Smooth muscle cell of bladder (primary cell): ENCODE data around the gene AP2A2. TPM values are rescaled to one million over a fixed set of nuclear protein-coding genes. Genes with fewer than 3 reads are reported as not detected.

ENCODE experiments used
- total RNA-seq: library from RNA; depleted of rRNA; stranded (reverse); fragments of >200 nt; gene quantifications from 2 replicates; pipeline ENCODE4 v1.2.3, GENCODE V29; 2014

AP2A2 gene
- total RNA-seq, result 16.9 and 20.8 TPM in 2 replicates

GRCh38 chr11:925496-926301 lies at the start of gene AP2A2:
Gene AP2A2 (plus strand): TSS chr11:925870. CDS start chr11:926022, 152 bp downstream.

GRCh38 chr11:910589-911030 lies 15.1 kb upstream of the AP2A2 start, which contains the start of gene CHID1:
Gene CHID1 (minus strand): TSS chr11:910810. CDS start chr11:904816, 5,994 bp downstream.

DNA sequence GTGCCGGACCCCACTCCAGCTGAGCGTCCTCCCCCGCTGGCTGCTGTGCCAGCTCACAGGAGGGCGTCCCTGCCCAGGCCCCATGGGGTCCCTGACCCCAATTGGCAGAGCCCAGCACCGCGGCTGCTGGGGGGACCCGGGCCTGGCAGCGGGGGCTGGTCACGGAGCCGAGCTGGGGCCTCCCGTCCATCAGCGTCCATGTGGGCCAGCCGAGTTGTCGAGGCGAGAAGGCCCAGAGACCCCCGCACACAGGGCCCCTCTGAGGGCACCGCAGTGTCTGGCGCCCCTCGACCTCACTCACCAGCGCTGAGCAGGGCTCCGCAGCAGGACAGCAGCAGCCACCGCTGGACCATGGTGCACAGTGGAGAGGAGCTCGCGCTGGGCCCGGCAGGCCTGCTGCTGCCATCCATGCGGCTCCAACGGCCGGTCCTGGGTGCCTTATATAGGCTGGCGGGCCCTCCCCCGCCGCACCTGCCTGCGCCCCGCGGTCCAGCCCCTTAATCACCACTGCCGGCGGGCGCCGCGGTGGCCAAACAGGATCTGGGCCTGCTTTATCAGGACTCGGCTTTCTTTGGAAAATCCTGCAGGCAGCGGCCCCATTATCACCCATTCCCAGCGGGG lies 110.7 kb downstream of the AP2A2 start, which contains the start of gene MUC6:
Gene MUC6 (minus strand): TSS at position 416 of the 621 bp plus-strand sequence. CDS start 63 bp downstream, at position 353.

Other genes with a start within 250 kb of the AP2A2 start
- 21.2 and 31.3 TPM in 2 replicates for gene DEAF1, start 230.6 kb upstream of the AP2A2 start, total RNA-seq
- gene TMEM80, start 230.1 kb upstream of the AP2A2 start, total RNA-seq, result 11.9 and 12.1 TPM in 2 replicates
- 33.9 and 35.4 TPM in 2 replicates for gene EPS8L2, start 219.6 kb upstream of the AP2A2 start, total RNA-seq
- 228 and 306 TPM in 2 replicates for gene TALDO1, start 178.4 kb upstream of the AP2A2 start, total RNA-seq
- gene GATD1, start 148.4 kb upstream of the AP2A2 start, total RNA-seq, result 16.4 and 17.9 TPM in 2 replicates
- 0.28 and 0.85 TPM in 2 replicates for gene CEND1, start 135.8 kb upstream of the AP2A2 start, total RNA-seq
- 6.5 and 12.3 TPM in 2 replicates for gene SLC25A22, start 127.6 kb upstream of the AP2A2 start, total RNA-seq
- gene PIDD1, start 120.6 kb upstream of the AP2A2 start, total RNA-seq, result 4.4 and 9.2 TPM in 2 replicates
- 394 and 414 TPM in 2 replicates for gene RPLP2, start 115.9 kb upstream of the AP2A2 start, total RNA-seq
- 17.2 and 21.4 TPM in 2 replicates for gene PNPLA2, start 107.0 kb upstream of the AP2A2 start, total RNA-seq
- 0.14 and 0.65 TPM in 2 replicates for gene CRACR2B, start 98.0 kb upstream of the AP2A2 start, total RNA-seq
- 455 and 613 TPM in 2 replicates for gene CD151, start 92.9 kb upstream of the AP2A2 start, total RNA-seq
- 239 and 265 TPM in 2 replicates for gene POLR2L, start 83.3 kb upstream of the AP2A2 start, total RNA-seq
- 134 and 155 TPM in 2 replicates for gene TSPAN4, start 83.0 kb upstream of the AP2A2 start, total RNA-seq
- gene CHID1, start 15.1 kb upstream of the AP2A2 start, total RNA-seq, result 40.4 and 56.2 TPM in 2 replicates
- gene MUC6, start 110.8 kb downstream of the AP2A2 start, total RNA-seq, result not detected in 2 replicates
- gene MUC2, start 149.0 kb downstream of the AP2A2 start, total RNA-seq, result not detected in 2 replicates
- gene MUC5AC, start 232.1 kb downstream of the AP2A2 start, total RNA-seq, result not detected in 2 replicates